Transverse colon (tissue), 4 donors: Measurements from ENCODE around the gene SPATA13.

Experiments
- EP300 ChIP-seq: sonication (generic); formaldehyde crosslinking; IDR thresholded peaks from one replicate; pipeline ENCODE4 v1.6.1; 2017; ENCODE audit warnings: antibody characterized with exemption, low read depth
- POLR2A ChIP-seq: fragments of 450-650 bp; IDR thresholded peaks from one replicate; pipeline ENCODE4 v1.6.1; 2016; ENCODE audit warnings: antibody characterized with exemption, mild to moderate bottlenecking, moderate library complexity
- POLR2AphosphoS5 ChIP-seq, 3 donors: sonication (generic); formaldehyde crosslinking; IDR thresholded peaks; one replicate each; pipeline ENCODE4 v1.6.1; 2016; ENCODE audit warnings: antibody characterized with exemption in 3 of 3
- TF ChIP-seq, protein P1 (sequence below), 5 experiments: fragments of 200-600 bp in 3 of 5; fragments of 450-650 bp in 2 of 5; sonication (generic) in 3 of 5; IDR thresholded peaks; 1 replicate in 2 of 5; 2 replicates in 3 of 5; pipeline ENCODE4 v1.5.1; 2016 to 2017; ENCODE audit warnings: antibody characterized with exemption in 5 of 5, inconsistent platforms in 3 of 5, mild to moderate bottlenecking in 2 of 5, moderate library complexity in 1 of 5

DNA sequence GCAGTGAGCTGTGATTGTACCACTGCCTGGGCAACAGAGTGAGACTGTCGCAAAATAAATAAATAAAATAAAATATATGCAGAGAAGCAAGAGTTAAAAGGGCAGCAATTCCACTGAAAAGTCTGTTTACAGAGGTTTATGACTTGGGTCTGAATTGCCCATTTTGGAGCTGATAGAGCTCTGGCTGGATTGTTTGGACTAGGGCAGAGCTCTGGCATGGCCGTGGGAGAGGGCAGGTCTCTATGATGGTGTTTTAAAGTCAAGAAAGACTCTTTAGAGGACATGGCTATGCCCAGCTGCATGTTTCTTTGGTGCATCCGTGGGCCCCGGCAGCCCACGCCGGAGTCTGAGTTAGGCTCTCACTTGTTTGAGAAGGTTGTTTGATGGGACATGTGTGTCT, 84.3 kb downstream of the SPATA13 start:
- TF ChIP-seq, protein P1, sequence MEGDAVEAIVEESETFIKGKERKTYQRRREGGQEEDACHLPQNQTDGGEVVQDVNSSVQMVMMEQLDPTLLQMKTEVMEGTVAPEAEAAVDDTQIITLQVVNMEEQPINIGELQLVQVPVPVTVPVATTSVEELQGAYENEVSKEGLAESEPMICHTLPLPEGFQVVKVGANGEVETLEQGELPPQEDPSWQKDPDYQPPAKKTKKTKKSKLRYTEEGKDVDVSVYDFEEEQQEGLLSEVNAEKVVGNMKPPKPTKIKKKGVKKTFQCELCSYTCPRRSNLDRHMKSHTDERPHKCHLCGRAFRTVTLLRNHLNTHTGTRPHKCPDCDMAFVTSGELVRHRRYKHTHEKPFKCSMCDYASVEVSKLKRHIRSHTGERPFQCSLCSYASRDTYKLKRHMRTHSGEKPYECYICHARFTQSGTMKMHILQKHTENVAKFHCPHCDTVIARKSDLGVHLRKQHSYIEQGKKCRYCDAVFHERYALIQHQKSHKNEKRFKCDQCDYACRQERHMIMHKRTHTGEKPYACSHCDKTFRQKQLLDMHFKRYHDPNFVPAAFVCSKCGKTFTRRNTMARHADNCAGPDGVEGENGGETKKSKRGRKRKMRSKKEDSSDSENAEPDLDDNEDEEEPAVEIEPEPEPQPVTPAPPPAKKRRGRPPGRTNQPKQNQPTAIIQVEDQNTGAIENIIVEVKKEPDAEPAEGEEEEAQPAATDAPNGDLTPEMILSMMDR (IDR thresholded peaks at IDR 0.05), result no peak
- TF ChIP-seq POLR2AphosphoS5 (IDR thresholded peaks at IDR 0.05) (no peak), POLR2A (no peak), EP300 (no peak)
